Esophagus (tissue), 2 donors: Measurements from ENCODE around the gene TBC1D21. TPM values are rescaled to one million over a fixed set of nuclear protein-coding genes. Genes with fewer than 3 reads are reported as not detected.
"Not testable (repeated sequence)": the region's sequence is repeated elsewhere in the genome, so short reads cannot be mapped to it uniquely, and the experiment has no call there.

ENCODE experiments used
- H3K27ac ChIP-seq, 2 donors: one replicate each; pipeline ENCODE4 v1.5.1; 2013; ENCODE audit warnings: low read depth in 2 of 2, mild to moderate bottlenecking in 2 of 2, inconsistent platforms in 1 of 2, low read length in 1 of 2, moderate library complexity in 1 of 2
- H3K27me3 ChIP-seq, 2 donors: one replicate each; pipeline ENCODE4 v1.6.1; 2013; ENCODE audit warnings: low read length in 2 of 2, control low read depth in 1 of 2, mild to moderate bottlenecking in 1 of 2; ENCODE audit not compliant: insufficient read depth in 2 of 2, control insufficient read depth in 1 of 2
- H3K36me3 ChIP-seq, 2 donors: one replicate each; pipeline ENCODE4 v1.6.1; 2013; ENCODE audit warnings: low read length in 1 of 2; ENCODE audit not compliant: control insufficient read depth in 2 of 2, insufficient read depth in 2 of 2
- H3K4me1 ChIP-seq, 2 donors: one replicate each; pipeline ENCODE4 v1.6.1; 2013; ENCODE audit warnings: low read length in 1 of 2; ENCODE audit not compliant: control insufficient read depth in 2 of 2, insufficient read depth in 2 of 2
- H3K4me3 ChIP-seq, 2 donors: one replicate each; pipeline ENCODE4 v1.5.1; 2013; ENCODE audit warnings: low read length in 2 of 2, mild to moderate bottlenecking in 2 of 2, low read depth in 1 of 2, moderate library complexity in 1 of 2
- H3K9me3 ChIP-seq, 2 donors: one replicate each; pipeline ENCODE4 v1.6.1; 2013; ENCODE audit warnings: mild to moderate bottlenecking in 2 of 2, low read depth in 1 of 2, low read length in 1 of 2, moderate library complexity in 1 of 2; ENCODE audit not compliant: control insufficient read depth in 2 of 2, insufficient read depth in 1 of 2
- WGBS, 2 donors: extraction: QIAGEN DNeasy Blood & Tissue Kit; methylation state at CpG; one replicate each; pipeline ENCODE4 v1.1.7; 2013; 5-methylcytosine and 5-hydroxymethylcytosine counted together
- polyA plus RNA-seq, 2 donors: library from polyadenylated mRNA; stranded (reverse); fragments of 200-250 nt; gene quantifications; one replicate each; pipeline ENCODE4 v1.2.3, GENCODE V29; 2013
- donor health status: healthy with polysubstance abuse.
- donor health status: Bipolar disorder and iron deficiency.

The TBC1D21 gene
- polyA plus RNA-seq, 2 donors, result not detected

DNA sequence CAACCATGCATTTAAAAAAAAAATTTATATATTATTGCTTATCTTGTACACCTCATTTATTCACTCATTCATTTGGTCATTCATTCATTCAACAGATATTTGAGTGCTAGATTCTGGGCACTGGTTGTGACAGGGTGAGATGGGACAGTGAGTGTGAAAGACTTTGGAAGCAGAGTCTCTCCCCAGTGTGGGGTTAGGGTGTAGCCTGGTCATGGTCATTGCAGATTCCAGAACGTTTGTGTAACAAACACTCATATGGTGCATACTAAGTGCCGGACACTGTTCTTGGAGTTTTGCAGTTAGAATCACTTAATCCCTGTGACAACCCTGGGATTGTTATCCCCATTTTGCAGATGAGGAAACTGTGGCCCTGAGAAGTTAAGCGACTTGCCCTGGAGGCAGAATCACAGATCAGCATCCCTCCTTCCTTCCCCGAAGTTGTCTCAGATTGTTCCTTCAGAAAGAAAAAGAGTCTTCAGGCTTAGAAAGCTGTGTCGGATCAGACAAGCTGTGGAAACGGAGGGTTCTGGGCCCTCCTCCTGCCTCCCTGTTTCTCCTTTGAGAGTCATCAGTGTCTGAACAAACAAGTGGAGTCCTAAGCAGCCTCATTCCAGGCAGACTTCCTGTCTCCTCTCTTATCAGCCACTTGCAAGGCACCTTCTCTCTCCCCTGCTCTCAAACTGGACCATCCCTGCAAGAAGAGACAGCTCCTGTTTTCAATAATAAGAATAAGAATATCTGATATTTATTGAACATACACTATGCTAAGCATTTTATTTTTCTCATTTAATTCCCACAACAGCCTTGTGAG, 59.2 kb downstream of the TBC1D21 start:
- no peaks in the 10 kb centered on the region for H3K36me3 ChIP-seq
- no peaks in the 10 kb centered on the region for H3K27me3 ChIP-seq
- H3K27ac ChIP-seq, result no peak overlapping the region
- H3K9me3 ChIP-seq, result no peaks in the 10 kb centered on the region
- peaks cover 0 to 16% of the 10 kb centered on the region in 2 donors for H3K4me1 ChIP-seq
- H3K4me3 ChIP-seq, result no peak overlapping the region
- WGBS, 2 donors, result 63 to 75% methylated on average over 6 of the region's 6 CpGs

DNA sequence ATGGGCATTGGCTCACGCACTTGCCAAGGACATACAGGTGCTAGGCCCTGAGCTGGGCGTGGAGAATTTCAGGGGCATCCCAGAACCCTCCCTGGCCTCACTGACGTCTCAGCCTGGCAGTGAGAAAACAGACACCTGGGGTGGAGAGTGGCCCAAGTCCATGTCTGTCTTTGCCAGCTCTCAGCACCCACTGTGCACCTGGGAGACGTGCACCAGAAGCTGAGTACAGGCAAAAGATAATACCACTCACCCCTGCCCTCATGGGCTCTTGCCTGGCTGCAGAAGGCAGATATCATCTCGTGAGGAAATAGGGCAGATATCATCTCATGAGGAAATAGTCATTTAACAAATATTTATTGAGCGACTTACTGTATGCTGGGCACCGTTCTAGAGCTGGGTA, 60.9 kb downstream of the TBC1D21 start:
- Histone ChIP-seq H3K36me3 (no peaks in the 10 kb centered on the region), H3K27ac (no peak overlapping the region), H3K9me3 (no peaks in the 10 kb centered on the region), H3K4me1 (peaks cover 0 to 11% of the 10 kb centered on the region in 2 donors), H3K4me3 (no peak overlapping the region), H3K27me3 (no peaks in the 10 kb centered on the region)
- 62 to 83% methylated on average over 7 of the region's 7 CpGs for WGBS, 2 donors

DNA sequence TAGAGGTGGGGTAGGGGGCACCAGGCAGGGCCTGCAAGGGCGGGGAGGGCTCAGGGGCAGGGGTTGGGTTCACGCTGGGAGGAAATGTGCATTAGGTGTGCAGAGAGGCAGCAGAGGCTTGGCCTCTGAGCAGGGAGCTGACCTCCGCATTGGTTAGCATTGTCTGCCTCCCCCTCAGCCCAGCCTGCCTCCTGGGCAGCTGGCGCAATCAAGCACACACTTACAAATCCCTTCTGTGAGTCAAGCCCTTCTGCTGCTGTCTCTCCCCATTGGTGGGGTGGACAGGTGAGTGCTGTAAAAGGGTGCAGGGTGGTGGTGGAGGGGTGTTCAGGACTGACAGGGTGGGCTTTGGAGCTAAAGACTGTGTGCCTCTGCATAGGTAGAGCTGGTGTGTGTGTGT, 62.2 kb downstream of the TBC1D21 start:
- H3K27ac ChIP-seq, result no peak overlapping the region
- H3K4me1 ChIP-seq, result peaks cover 0 to 8% of the 10 kb centered on the region in 2 donors
- H3K36me3 ChIP-seq, result no peaks in the 10 kb centered on the region
- no peaks in the 10 kb centered on the region for H3K9me3 ChIP-seq
- no peaks in the 10 kb centered on the region for H3K27me3 ChIP-seq
- H3K4me3 ChIP-seq, result no peak overlapping the region
- WGBS, 2 donors, result 86 to 89% methylated on average over 4 of the region's 4 CpGs

DNA sequence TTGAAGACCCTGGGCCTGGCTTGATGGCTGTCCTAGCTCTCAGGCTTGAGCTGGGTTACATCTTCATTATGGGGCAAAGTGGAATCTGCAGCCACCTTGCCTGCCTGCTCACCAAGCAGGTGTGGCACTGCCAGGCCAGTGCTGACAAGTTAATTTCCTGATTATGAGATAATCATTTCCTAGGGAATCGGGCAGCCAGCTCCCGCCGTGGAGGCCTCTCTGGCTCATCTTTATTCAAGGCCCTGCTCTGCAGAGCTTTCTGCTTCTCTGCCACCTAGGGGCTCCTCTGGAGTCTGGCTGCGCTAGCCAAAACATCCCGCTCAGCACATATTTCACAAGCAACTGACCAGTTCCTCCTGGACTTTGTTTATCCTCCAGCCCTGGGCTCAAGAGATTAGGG, 62.8 kb downstream of the TBC1D21 start:
- Histone ChIP-seq H3K27ac (peak overlapping the region in 1 of 2 donors; percentile 47), H3K4me3 (no peak overlapping the region), H3K27me3 (no peaks in the 10 kb centered on the region), H3K36me3 (no peaks in the 10 kb centered on the region), H3K4me1 (peaks cover 0 to 8% of the 10 kb centered on the region in 2 donors), H3K9me3 (no peaks in the 10 kb centered on the region)
- 29 to 36% methylated on average over 5 of the region's 5 CpGs for WGBS, 2 donors

DNA sequence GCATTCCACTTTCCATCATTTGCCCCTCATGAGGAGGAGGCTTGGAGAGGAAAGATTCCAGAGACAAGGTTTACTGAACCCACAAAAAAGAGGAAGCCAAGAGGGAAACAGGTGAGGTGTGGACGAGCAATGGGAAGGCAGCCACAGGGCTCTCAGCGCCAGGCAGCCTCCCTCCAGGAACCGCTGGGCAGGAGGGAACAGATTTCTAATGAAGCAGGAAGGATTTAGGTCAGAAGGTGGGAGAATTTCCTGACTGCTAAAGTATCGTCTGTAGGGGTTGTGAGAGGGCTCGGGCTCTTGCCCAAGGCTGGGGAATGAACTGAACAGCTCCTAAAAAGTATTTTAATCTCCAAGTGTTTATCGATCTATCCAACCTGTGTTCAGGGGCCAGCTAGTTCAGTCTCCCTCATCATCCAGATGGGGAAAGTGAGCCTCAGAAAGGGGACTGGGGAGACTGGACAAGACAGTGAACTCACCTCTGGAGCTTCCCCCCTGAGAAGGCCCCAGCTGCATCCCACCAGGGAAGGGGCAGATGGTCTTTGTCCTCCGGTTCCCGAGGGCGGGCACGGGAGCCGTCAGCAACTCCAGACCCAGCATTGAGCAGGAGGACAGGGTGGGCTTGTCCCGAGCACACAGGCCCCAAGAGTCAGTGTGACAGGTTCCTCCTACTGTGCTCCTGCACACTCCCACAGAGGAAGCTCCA, 63.4 kb downstream of the TBC1D21 start:
- WGBS, 2 donors, result 62 to 65% methylated on average over 11 to 12 of the region's 12 CpGs
- Histone ChIP-seq H3K36me3 (no peaks in the 10 kb centered on the region), H3K4me3 (no peak overlapping the region), H3K4me1 (peaks cover 0 to 8% of the 10 kb centered on the region in 2 donors), H3K27me3 (no peaks in the 10 kb centered on the region), H3K9me3 (no peaks in the 10 kb centered on the region), H3K27ac (peak overlapping the region; percentile 43 to 47)

DNA sequence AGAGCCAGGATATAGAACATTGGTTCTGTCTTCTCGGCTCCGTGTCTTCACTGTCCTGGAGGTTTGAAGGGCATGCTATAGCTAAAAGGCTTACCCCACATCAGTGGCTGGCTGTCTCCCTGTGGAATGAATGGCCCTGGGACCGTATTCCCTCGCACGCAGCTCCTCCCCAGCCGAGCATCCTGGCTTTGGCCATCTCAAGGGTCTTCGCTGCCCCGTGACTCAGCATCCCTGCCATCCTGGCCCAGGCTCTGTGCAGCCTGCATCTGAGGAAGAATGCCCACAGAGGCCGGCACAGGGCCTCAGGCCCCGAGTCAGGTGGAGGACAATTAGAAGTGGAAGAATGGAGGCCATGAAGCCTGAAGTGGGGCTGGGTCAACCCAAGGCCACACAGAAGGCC, 63.9 kb downstream of the TBC1D21 start:
- Histone ChIP-seq H3K27me3 (no peaks in the 10 kb centered on the region), H3K36me3 (no peaks in the 10 kb centered on the region), H3K27ac (no peak overlapping the region), H3K4me1 (peaks cover 0 to 8% of the 10 kb centered on the region in 2 donors), H3K4me3 (no peak overlapping the region), H3K9me3 (no peaks in the 10 kb centered on the region)
- 81 to 91% methylated on average over 9 to 10 of the region's 10 CpGs for WGBS, 2 donors

DNA sequence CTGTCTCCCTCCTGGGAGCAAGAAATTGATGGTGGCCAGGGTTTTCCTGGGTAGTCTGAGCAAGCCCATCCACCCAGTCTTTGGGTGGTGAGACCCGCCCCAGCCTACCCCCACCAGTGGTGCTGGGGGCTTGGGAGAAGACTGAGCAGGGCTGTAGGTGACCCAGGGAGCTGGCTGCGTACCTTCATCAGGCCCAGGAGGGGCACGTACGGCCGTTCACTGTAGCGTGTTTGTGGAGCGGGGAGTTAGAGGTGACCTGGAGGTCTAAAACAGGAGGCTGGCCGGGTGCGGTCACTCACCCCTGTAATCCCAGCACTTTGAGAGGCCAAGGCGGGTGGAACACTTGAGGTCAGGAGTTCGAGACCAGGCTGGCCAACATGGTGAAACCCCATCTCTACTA, 64.4 kb downstream of the TBC1D21 start:
- no peaks in the 10 kb centered on the region for H3K36me3 ChIP-seq
- H3K9me3 ChIP-seq, result no peaks in the 10 kb centered on the region
- H3K4me3 ChIP-seq, result no peak overlapping the region
- H3K4me1 ChIP-seq, result peaks cover 0 to 8% of the 10 kb centered on the region in 2 donors
- H3K27me3 ChIP-seq, result no peaks in the 10 kb centered on the region
- no peak overlapping the region for H3K27ac ChIP-seq
- WGBS, 2 donors, result 96 to 98% methylated on average over 11 of the region's 11 CpGs

DNA sequence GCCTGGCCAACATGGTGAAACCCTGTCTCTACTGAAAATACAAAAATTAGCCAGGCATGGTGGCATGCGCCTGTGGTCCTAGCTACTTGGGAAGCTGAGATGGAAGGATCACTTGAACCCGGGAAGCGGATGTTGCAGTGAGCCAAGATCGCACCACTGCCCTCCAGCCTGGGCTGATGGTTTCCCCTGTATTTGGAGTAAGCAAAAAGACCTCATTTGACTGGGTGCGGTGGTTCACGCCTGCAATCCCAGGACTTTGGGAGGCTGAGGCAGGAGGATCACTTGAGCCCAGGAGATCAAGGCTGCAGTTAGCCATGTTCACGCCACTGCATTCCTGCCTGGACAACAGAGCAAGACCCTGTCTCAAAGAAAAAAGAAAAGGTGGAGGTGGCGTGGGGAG, 65.2 kb downstream of the TBC1D21 start:
- H3K27me3 ChIP-seq, H3K4me1 ChIP-seq, H3K27ac ChIP-seq, H3K9me3 ChIP-seq, H3K4me3 ChIP-seq, H3K36me3 ChIP-seq: not testable (repeated sequence)
- 98 to 99% methylated on average over 8 of the region's 8 CpGs for WGBS, 2 donors
